HFF-Myc (cell line): ENCODE data around the gene UBA1.

Experiments used
- DNase-seq: peaks from one replicate; pipeline ENCODE4 v3.0.0-alpha.2; 2011; ENCODE audit warnings: low read depth; ENCODE audit errors: extremely low read depth
- H3K4me3 ChIP-seq: replicated peaks from 2 replicates; pipeline ENCODE4 v1.5.1; 2011; ENCODE audit warnings: low read depth, mild to moderate bottlenecking, control low read depth, low read length
- TF ChIP-seq, protein P1 (sequence below): IDR thresholded peaks from 2 replicates; pipeline ENCODE4 v1.5.1; 2012; ENCODE audit warnings: mild to moderate bottlenecking, low read depth, low read length, control low read depth; ENCODE audit errors: missing control alignments

UBA1 gene

DNA sequence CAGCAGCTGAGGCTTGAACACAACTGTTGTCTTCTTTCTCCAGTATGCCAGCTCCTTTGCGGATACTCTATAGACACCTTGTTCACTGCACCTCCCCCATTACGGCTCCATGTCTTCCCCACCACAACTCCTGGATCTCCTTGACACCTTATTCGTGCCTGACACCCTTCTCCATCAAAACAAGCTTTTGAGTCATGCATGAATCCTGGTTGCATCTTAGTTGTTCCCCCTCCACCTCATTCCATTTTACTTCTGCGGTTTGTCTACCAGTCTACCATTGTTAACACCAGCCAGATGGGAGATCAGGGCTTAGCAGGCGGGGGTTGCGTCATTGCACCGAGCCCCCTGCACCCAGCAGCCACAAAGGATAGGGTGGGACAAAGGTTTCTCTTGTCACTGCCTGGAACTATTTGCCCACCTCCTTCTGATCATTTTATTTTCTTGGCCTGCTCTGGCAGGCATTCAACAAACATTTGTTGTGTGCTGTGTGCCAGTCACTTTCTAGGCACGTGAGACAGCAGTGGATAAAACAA lies 22.8 kb downstream of the UBA1 start:
- H3K4me3 ChIP-seq: no peak overlapping the region
- TF ChIP-seq, protein P1, sequence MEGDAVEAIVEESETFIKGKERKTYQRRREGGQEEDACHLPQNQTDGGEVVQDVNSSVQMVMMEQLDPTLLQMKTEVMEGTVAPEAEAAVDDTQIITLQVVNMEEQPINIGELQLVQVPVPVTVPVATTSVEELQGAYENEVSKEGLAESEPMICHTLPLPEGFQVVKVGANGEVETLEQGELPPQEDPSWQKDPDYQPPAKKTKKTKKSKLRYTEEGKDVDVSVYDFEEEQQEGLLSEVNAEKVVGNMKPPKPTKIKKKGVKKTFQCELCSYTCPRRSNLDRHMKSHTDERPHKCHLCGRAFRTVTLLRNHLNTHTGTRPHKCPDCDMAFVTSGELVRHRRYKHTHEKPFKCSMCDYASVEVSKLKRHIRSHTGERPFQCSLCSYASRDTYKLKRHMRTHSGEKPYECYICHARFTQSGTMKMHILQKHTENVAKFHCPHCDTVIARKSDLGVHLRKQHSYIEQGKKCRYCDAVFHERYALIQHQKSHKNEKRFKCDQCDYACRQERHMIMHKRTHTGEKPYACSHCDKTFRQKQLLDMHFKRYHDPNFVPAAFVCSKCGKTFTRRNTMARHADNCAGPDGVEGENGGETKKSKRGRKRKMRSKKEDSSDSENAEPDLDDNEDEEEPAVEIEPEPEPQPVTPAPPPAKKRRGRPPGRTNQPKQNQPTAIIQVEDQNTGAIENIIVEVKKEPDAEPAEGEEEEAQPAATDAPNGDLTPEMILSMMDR: no peak
- DNase-seq: no peak

- TF ChIP-seq, protein P1: no peak
- H3K4me3 ChIP-seq: peak overlapping the region; percentile 14; the same call in 1 of the 2 replicates
- peak; percentile 32 for DNase-seq
These were observed 23.7 kb downstream of the UBA1 start for GRCh38 chrX:47217121-47217851.

DNA sequence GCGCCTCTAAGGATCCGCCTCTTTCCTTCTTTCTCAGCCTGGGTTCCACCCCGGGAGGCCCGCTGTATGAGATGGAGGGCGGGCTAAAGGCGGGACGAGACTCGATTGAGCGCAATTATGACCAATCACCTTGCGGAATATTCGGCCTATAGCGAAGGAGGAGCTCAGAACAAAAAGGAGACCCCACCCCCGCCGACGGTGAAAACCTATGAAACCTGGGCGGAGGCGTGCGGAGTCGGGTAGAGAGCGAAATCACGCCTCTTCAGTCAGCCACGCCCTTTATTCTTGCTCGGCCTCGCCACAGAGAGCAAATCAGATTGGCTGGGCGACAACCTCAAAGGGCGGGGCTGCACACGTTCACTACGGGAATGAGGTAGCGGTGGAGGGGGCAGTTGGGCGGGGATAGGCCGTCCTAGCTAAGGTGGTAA lies 24.2 kb downstream of the UBA1 start:
- H3K4me3 ChIP-seq: peak overlapping the region; percentile 75
- TF ChIP-seq, protein P1: no peak
- DNase-seq: peak; percentile 91

- TF ChIP-seq, protein P1: no peak
These were observed 24.8 kb downstream of the UBA1 start, which contains the start of gene CDK16 for GRCh38 chrX:47218280-47218919. Gene CDK16 (plus strand): TSS chrX:47218681. CDS start chrX:47223558, 4,877 bp downstream.

GRCh38 chrX:47218920-47219815 lies 25.5 kb downstream of the UBA1 start:
- TF ChIP-seq, protein P1: no peak
- H3K4me3 ChIP-seq: peak overlapping the region; percentile 75
- no peak for DNase-seq

More at GRCh38 chrX:47218280-47218919, 24.8 kb downstream of the UBA1 start, which contains the start of gene CDK16:
- H3K4me3 ChIP-seq: peak within 1 kb of the TSS; percentile 75
- peak; percentile 29 for DNase-seq

DNA sequence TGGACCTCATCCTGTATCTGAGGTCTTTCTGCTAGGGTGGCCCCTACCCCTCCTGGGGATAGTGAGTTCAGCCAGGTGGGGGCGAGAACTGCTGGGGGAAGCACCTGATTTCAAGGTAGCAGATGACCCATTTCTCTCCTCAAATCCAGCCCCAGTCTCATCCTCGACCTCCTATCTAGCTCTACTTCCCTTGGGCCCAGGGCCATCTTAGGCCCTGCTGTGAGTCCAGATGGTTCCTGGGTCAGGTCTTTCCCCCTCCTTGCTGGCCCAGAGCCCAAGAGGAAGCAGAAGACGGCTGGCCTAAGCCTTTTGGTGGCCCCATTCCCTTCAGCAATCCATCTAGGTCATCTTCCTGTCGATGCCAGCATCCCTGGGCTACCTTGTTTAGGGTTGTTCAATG lies 28.1 kb downstream of the UBA1 start:
- no peak overlapping the region for H3K4me3 ChIP-seq
- no peak for DNase-seq
- TF ChIP-seq, protein P1: no peak
